ENCODE data around the gene UROD. TPM values are rescaled to one million over a fixed set of nuclear protein-coding genes. Genes with fewer than 3 reads are reported as not detected.

UROD gene
- total and polyA plus RNA-seq, 2 experiments from 2014 or later: 82.4 to 108 TPM

GRCh38 chr1:44962729-44963128 is 49.3 kb upstream of the UROD start:
- Histone ChIP-seq H3K4me2 (no peak overlapping the region), H3K4me3 (no peak overlapping the region), H3K27me3 (ENCODE audit: insufficient read depth) (no peaks in the 10 kb centered on the region), H3K79me2 (replicated peaks; ENCODE audit: insufficient read depth) (no peaks in the 10 kb centered on the region), H2AFZ (no peak overlapping the region), H4K20me1 (replicated peaks; ENCODE audit: insufficient read depth) (peaks cover 4% of the 10 kb centered on the region; the same call in 1 of the 2 replicates), H3K27ac (ENCODE audit: low read depth) (no peak overlapping the region), H3K9me2 (ENCODE audit: insufficient read depth) (no peaks in the 10 kb centered on the region), H3F3A (replicated peaks; ENCODE audit: low read depth) (no peaks in the 10 kb centered on the region), H3K4me1 (ENCODE audit: insufficient read depth) (no peaks in the 10 kb centered on the region), H3K36me3 (ENCODE audit: insufficient read depth) (no peaks in the 10 kb centered on the region)
- Mint-ChIP-seq H3K27ac (no peak overlapping the region), H3K9me3 (no peaks in the 10 kb centered on the region), H3K4me1 (no peaks in the 10 kb centered on the region), H3K4me3 (no peak overlapping the region), H3K27me3 (ENCODE audit: insufficient read depth, low read depth, poor library complexity) (no peaks in the 10 kb centered on the region), H3K36me3 (ENCODE audit: low read depth) (no peaks in the 10 kb centered on the region)
- no peak for TF ChIP-seq CREB1 (CRISPR knock-in tag; IDR thresholded peaks at IDR 0.05; ENCODE audit: low read depth)
- ATAC-seq: no peak
- no peak for DNase-seq (ENCODE audit: low spot score)

GRCh38 chr1:44964396-44964795 is 47.7 kb upstream of the UROD start:
- Histone ChIP-seq H3F3A (replicated peaks; ENCODE audit: low read depth) (no peaks in the 10 kb centered on the region), H3K9me2 (ENCODE audit: insufficient read depth) (no peaks in the 10 kb centered on the region), H3K4me2 (no peak overlapping the region), H3K4me3 (no peak overlapping the region), H3K27me3 (ENCODE audit: insufficient read depth) (no peaks in the 10 kb centered on the region), H3K36me3 (ENCODE audit: insufficient read depth) (no peaks in the 10 kb centered on the region), H4K20me1 (replicated peaks; ENCODE audit: insufficient read depth) (peaks cover 4% of the 10 kb centered on the region; the same call in 1 of the 2 replicates), H3K79me2 (replicated peaks; ENCODE audit: insufficient read depth) (no peaks in the 10 kb centered on the region), H2AFZ (no peak overlapping the region), H3K27ac (ENCODE audit: low read depth) (no peak overlapping the region), H3K4me1 (ENCODE audit: insufficient read depth) (no peaks in the 10 kb centered on the region)
- H3K9me3 Mint-ChIP-seq: no peaks in the 10 kb centered on the region
- H3K27me3 Mint-ChIP-seq (ENCODE audit: insufficient read depth, low read depth, poor library complexity): no peaks in the 10 kb centered on the region
- TF ChIP-seq POLR2AphosphoS5 (IDR thresholded peaks at IDR 0.05; ENCODE audit: low read depth) (no peak), CREB1 (CRISPR knock-in tag; IDR thresholded peaks at IDR 0.05; ENCODE audit: low read depth) (no peak), ZNF114 (CRISPR knock-in tag; IDR thresholded peaks at IDR 0.05) (no peak), STAT1 (IDR thresholded peaks at IDR 0.05; ENCODE audit: unreplicated experiment) (no peak), NANOG (IDR thresholded peaks at IDR 0.05; ENCODE audit: borderline replicate concordance) (no peak), REST (IDR thresholded peaks at IDR 0.05; ENCODE audit: unreplicated experiment) (no peak), ZNF331 (CRISPR knock-in tag; IDR thresholded peaks at IDR 0.05; ENCODE audit: low read depth) (no peak), EZH2phosphoT487 (IDR thresholded peaks at IDR 0.05; ENCODE audit: unreplicated experiment) (no peak)
- TF ChIP-seq, protein P1, sequence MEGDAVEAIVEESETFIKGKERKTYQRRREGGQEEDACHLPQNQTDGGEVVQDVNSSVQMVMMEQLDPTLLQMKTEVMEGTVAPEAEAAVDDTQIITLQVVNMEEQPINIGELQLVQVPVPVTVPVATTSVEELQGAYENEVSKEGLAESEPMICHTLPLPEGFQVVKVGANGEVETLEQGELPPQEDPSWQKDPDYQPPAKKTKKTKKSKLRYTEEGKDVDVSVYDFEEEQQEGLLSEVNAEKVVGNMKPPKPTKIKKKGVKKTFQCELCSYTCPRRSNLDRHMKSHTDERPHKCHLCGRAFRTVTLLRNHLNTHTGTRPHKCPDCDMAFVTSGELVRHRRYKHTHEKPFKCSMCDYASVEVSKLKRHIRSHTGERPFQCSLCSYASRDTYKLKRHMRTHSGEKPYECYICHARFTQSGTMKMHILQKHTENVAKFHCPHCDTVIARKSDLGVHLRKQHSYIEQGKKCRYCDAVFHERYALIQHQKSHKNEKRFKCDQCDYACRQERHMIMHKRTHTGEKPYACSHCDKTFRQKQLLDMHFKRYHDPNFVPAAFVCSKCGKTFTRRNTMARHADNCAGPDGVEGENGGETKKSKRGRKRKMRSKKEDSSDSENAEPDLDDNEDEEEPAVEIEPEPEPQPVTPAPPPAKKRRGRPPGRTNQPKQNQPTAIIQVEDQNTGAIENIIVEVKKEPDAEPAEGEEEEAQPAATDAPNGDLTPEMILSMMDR (conservative IDR thresholded peaks at IDR 0.05; ENCODE audit: low read depth in 2 of 2): no peak
- no peak overlapping the region for H3K4me3 Mint-ChIP-seq
- no peaks in the 10 kb centered on the region for H3K36me3 Mint-ChIP-seq (ENCODE audit: low read depth)
- H3K4me1 Mint-ChIP-seq: no peaks in the 10 kb centered on the region
- DNase-seq (ENCODE audit: low spot score): no peak
- H3K27ac Mint-ChIP-seq: no peak overlapping the region
- no peak for ATAC-seq

Data from GM23338 (cell line).